PFSK-1 (cell line): ENCODE measurements around the gene PDYN.

Source experiments
- POLR2AphosphoS5 ChIP-seq: IDR thresholded peaks from 2 replicates; pipeline ENCODE4 v1.6.1; 2012; ENCODE audit warnings: low read depth, mild to moderate bottlenecking, control low read depth, low read length, moderate library complexity
- REST ChIP-seq, 2 experiments: IDR thresholded peaks; 2 replicates each; pipeline versions ENCODE4 v1.6.1 to v1.8.0; 2011 to 2012; ENCODE audit warnings: low read depth in 2 of 2, low read length in 2 of 2, control low read depth in 1 of 2, inconsistent platforms in 1 of 2, mild to moderate bottlenecking in 1 of 2, moderate library complexity in 1 of 2; ENCODE audit not compliant: insufficient read depth in 1 of 2
- SIN3A ChIP-seq: IDR thresholded peaks from 2 replicates; pipeline ENCODE4 v1.6.1; 2012; ENCODE audit warnings: mild to moderate bottlenecking, low read length, moderate library complexity, borderline replicate concordance; ENCODE audit not compliant: insufficient read depth
- TAF1 ChIP-seq: IDR thresholded peaks from 2 replicates; pipeline ENCODE4 v1.6.1; 2012; ENCODE audit warnings: low read length, control low read depth, borderline replicate concordance; ENCODE audit not compliant: insufficient read depth

- TF ChIP-seq REST (IDR thresholded peaks at IDR 0.05; ENCODE audit: insufficient read depth in 1 of 2, low read depth in 2 of 2, low read length in 2 of 2) (no peak), POLR2AphosphoS5 (no peak), SIN3A (no peak), TAF1 (no peak)
Measured at GRCh38 chr20:1945660-1946059, 48.2 kb downstream of the PDYN start.
